GF-D8 (cell line): ENCODE data around the gene SUSD4.
"Not testable (repeated sequence)": the region's sequence is repeated elsewhere in the genome, so short reads cannot be mapped to it uniquely, and the experiment has no call there.

Source experiments
- DNase-seq: peaks from one replicate; lab custom pipeline; 2025; lab: John Stamatoyannopoulos, UW

SUSD4 gene

DNA sequence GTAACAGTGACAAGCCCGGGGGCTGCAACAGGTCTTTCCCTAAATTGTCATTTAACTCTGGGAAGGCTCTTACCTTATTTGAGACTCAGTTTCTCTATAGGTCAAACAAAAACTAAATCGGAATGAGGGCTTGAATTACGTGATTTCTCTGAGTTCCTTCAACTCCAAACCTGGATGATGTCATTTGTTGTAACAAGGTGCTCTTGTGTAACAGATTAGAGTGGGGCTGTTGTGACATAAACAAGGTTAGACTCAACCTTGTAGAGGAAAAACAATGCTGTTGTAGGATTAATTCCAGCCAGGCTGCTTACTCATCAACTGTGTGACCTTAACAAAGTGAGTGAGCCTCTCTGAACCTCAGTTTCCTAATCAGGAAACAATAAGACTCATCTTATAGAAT, 74.4 kb downstream of the SUSD4 start:
- no peak for DNase-seq

DNA sequence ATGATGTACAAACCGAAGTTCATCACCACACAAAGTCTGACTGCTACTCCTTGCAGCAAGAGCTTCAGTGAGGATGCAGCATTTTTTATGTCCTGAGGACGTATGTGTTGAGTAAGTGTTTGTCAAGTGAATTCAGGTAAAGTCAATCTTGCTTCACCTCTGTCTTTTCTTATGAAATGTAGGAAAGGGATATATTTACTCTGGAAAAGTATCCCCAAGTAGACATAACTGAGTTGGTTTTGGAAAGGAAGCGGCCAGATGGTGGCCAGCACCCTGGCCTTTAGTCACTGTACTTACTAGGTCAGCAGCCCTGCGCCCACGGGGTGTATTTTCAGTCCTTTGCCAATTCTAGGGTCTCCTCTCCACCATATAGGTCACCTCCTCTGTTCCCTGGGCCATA, 75.2 kb downstream of the SUSD4 start:
- no peak for DNase-seq

DNA sequence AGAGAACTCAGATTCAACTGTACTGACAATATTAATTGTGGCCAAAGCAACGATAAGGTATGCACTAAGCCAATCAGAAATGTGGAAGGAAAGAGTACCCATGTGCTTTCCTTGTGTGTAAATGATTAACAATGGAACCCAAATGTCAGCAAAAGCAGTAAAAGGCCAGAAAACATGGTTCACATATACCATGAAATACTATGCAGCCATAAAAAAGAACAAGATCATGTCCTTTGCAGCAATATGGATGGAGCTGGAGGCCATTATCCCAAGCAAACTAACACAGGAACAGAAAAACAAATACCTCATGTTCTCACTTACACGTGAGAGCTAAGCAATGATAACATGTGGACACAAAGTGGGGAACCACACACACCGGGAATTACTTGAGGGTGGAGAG, 78.5 kb downstream of the SUSD4 start:
- DNase-seq = no peak

DNA sequence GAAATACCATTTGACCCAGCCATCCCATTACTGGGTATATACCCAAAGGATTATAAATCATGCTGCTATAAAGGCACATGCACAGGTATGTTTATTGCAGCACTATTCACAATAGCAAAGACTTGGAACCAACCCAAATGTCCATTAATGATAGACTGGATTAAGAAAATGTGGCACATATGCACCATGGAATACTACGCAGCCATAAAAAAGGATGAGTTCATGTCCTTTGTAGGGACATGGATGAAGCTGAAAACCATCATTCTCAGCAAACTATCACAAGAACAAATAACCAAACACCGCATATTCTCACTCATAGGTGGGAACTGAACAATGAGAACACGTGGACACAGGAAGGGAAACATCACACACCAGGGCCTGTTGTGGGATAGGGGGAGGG, 80.3 kb downstream of the SUSD4 start:
- not testable (repeated sequence) for DNase-seq

DNA sequence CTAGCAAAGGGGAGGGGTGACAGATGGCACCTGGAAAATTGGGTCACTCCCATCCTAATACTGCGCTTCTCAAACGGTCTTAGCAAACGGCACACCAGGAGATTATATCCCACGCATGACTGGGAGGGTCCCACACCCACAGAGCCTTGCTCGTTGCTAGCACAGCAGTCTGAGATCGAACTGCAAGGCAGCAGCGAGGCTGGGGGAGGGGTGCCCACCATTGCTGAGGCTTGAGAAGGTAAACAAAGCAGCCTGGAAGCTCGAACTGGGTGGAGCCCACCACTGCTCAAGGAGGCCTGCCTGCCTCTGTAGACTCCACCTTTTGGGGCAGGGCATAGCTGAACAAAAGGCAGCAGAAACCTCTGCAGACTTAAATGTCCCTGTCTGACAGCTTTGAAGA, 85.7 kb downstream of the SUSD4 start:
- not testable (repeated sequence) for DNase-seq

DNA sequence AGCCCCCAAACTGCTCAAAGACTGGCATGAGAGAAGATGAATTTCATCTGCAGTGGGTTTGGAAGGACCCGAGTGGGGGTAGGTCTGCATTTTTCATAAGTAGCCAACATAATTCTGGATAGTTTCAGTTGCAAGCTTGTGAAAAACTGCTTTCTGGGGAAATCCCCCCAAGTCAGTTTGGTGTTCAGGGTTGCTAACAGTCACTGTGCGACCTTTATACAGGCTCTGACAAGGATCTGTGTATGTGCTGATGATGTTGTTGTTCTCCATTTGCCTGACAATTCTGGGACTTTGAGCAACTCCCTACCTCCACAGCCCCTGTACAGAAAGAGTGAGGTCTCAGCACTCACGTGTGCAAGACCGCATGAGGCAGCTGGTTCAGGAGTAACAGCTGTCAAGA, 87.9 kb downstream of the SUSD4 start:
- DNase-seq = no peak

DNA sequence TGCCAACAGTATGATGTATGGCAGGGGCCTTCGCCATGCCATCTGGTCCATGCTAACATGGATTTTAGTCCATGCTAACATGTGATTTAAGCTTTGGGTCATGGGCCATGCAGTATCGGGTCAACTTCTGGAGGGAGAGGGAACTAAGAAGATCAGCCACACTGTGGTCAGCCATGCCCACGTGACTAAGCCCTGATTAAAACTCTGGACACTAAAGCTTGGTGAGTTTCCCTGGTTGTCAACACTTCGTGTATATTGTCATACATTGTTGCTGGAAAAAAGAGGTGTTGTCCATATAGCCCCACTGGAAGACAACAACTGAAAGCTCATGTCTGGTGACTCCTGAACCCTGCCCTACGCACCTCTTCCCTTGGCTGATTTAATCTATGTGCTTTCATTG, 90.5 kb downstream of the SUSD4 start:
- DNase-seq = no peak

DNA sequence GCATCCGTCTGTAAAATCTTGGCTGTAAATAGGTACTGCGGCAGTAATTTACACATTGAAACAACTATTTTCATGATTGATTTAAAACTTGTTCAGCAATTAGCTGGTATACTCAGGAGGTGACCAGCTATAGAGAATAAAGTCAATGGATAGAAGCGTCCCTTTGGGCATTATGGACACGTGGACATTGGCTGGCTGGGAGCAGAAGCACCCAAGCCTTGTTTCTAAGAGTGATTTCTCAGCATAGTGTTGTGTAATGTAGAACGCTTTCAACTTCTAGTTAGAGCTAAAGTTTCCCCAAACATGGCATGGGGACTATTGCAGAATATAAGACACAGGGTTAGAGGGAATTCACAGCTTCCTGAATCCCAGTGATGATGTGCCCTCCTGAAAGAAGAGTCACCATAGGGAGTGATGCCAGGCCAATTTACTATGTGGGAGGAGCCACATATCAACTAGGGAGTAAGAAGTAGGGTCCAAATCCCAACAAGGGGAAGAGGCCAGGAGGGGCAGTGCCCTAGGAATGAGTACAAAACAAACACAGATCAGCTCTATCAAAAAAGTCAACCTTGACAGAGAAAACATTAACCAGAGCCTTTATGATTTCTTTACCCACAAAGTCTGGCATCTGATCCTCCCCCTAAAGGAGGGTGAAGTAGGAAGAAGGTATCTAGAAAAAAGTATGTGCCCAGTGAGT, 92.7 kb downstream of the SUSD4 start:
- no peak for DNase-seq

DNA sequence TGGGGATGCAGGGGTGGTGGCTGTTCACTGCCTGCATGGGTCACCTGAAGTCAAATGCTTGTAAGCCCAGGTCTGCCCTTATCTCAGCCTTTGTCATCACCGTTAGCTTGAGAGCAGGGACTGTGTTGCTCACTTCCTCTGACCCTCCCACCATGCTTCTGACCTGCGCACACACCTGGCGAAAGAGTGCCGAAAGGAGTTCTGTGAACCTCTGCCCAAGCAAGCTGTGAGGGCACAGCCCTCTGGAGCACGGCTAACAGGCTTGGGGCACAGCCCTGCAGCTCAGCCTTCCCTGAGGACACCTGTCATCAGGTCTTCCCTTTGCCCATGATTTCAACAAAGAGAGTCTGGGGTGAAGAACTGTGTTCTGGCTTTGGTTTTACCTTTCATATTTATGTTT, 93.8 kb downstream of the SUSD4 start:
- DNase-seq = no peak

DNA sequence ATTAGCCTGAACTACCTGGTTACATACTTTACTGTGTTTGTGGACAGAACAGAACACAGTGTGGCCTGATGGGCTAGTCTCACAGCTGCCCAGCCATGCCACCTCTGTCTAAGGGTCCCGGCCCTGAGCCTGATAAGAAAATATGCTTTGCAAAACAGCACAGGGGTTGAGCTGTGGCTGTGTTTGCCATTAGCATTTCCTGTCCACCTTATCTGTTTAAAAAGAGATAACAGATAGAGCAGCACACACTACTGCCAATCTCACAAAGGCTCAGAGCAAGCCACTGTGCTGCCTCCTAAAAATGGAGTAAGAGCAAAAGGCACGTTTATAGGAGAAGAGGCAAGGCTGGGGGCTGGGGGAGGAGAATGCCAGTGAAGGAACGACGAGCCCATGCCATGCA, 95.0 kb downstream of the SUSD4 start:
- no peak for DNase-seq

DNA sequence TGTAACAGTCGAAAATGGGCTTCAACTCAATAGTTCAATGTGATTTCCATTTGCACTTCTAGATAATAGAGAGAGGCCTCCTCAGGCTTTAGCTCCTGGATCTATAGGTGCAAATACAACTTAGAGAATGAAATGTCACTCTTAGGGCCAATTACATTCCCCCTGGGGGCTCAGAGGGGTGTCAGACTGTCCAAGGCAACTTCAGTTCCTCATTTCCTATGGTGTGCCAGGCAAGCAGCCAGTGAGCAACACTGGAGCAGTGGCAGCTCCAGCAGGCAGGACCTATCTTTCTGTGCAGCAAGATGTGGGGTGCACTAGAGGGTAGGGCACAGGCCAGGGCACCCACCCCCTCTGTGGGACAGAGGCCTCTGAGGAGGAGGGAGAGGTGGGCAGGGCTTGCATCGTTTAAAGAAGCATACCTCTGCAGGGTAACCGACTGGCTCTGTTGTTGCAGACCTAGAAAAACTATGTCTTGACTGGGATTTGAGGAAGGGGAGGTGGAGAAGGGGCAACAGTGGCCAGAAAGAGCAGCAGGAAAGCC, 97.3 kb downstream of the SUSD4 start:
- DNase-seq = no peak

DNA sequence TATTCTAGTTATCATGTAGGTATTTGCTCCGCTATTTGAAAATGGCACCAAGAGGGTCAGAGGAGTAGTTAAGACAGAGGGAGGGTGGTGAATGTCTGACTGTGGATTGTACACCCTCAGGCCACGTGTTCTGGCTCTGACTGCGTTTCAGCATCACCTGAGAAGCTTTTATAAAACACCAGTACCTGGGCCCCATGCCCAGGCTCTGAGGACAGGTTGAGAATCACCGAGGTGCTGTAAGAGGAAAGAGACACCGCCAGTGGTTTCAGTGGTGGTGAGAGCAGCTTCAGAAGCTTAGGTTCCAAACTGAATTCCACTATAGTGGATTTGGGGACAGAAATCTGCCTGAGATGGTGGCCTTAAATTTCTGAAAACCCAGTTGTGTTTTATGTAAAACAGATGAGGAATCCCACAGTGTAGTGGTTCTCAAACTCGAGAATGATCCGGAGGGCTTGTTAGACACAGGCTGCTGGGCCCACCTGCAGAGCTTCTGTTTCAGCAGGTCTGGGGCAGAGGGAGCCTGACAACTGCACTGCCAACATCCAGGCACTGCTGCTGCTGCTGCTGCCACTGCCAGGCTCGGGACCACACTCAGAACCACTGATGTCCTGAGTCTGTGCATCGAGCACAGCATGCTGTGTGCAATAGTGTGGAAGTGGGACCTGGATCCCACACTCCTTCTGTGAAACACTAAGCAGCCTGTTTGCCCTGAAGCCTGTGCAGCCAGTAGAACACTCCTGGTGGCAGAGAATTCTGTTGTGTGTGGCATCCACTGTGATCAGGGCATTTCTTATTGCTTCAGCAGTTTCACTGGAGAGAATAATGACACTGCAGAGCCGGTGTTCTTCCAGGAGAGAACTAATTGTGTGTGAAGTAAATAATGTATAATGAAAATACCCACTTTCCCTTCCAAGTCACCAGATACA, 98.7 kb downstream of the SUSD4 start:
- no peak for DNase-seq

DNA sequence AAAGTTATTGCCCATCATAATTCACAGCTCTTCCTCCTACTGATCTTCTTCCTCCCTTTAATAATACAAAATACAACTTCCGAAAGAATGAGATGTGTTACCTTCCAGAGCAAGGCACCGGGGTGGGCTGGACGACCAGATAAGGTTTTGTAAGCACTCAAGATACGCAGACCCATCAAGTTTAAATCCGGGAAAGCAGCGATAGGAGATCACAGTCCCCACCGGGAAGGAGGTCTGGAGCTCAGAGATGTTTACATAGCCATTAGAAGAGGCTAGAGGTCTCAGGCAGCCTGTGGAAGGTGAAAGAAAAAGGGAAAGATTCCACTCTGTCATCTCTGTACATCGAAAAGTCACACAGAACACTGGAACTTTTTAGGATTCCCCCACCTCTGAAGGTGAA, 99.4 kb downstream of the SUSD4 start:
- no peak for DNase-seq

DNA sequence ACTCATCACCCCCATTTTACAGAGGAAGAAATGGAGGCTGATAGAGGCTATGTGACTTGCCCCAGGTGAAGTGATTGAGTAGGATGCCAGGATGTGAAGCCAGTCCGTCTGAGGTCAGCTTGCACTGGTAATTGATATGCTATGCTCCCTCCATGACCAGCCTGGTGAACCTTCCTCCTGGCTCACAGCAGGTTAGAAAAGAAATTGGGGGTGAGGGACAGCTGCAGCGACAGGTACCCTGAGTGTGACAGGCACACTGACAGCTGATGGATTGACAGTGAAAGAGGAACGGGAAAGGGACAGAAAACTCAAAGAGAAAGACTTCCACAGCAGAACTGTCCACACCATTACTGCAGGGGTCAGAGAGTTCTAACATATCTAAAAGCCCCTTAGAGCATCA, 102.1 kb downstream of the SUSD4 start:
- no peak for DNase-seq

DNA sequence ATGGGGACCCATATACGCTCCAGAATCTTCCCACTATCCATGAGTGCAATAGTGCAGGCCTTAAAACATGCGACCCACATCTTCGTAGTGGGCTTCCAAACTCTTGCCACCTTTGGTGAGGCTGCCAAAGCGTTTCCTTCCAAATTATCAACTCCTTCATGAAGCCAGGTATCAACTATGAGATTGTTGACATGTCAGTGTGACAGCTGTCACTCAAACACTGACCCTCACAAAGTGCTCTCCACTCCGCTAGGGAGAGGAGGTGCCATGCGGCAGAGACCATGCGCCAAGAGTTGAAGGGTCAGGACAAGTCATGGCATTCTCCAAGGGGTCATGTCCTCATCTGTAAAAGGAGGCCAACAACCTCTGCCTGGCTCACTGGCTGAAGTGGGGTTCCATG, 103.3 kb downstream of the SUSD4 start:
- DNase-seq = no peak

DNA sequence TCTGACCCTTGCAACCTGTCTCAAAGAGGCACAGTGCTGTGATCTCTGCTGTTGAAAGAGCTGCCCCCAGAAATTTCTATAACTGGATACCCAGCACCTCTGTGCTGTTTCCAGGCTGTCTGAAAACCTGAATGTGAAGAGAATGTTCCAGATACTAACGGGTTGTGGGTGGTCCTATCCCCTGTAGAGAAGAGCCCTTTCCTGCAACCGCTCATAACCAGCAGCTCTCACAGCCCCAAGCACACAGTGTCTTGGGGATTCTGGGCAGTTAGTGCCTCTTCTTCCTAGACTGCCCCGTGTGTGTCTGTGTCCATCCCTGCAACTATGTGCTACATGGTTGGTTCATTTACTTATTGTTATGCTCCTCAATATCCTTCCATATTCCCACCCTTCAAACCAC, 104.5 kb downstream of the SUSD4 start:
- no peak for DNase-seq

DNA sequence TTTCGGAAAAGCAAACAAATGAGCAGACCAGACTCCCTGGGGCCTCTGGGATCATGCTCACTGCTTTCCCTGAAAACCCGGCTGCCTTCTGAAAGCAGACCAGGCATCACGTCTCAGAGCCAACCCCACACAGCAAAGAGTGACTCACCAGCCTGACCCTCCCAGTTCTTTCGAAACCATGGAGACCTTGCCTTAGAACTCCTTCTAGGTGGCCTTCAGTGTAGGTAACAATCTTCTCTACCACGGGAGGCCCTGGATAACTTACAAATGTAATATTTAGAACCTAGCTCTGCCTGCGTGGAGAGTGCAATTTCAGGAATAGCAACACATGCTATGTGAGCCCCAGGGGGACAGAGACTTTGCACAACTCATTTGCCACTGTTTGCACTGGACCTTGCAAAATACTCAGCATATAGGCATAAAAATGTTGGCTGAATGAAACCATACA, 105.2 kb downstream of the SUSD4 start:
- no peak for DNase-seq

DNA sequence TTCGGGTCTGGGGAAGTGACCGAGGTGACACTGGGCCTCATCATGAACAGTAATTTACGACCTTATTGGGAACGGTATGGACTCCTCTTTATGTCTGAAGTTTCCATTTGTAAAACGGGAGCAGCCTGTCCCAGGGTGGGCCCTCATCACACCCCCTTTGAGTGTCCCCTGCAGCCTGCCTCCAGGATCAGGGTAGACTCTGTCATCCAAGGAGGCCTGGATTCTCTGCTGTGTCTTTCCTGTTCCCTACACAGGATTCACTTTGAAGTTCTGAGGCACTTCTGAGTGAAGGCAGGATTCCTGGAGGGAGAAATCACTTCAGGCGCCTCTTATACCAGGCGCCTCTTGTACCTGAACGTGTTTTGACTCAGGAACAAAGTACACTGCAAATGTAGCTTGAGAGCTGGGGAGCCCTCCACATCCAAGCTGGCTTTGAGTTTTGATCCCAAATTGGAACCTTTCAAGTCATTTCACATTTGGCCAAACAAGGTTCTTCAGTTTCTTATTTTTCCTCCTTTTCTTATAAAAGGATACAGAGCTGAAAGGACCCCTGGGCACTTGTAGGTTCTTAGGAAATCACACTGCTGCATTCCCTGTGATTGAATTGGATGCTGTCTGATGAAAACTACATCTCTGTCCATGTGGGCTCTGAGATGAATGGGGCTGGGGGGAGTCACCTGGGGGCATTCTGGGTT, 106.0 kb downstream of the SUSD4 start:
- no peak for DNase-seq

DNA sequence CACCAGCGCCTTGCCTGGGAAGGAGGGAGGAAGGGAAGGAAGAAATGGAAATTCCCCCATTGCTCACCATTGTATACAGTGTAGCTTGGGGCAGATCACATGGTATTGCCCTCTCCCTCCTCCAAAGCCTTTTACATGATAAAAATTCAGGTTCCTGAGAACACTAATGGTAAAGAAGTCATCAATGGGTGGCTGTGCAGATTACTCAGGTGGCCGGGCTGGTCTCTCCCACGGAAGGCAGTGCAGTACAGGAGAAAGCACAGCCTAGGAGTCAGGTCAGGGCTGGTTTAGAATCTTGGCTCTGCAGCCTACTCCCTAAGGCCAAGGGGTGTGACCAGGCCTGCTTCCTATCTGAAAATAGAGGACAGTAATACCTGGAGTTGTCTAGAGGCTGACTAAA, 107.9 kb downstream of the SUSD4 start:
- no peak for DNase-seq

DNA sequence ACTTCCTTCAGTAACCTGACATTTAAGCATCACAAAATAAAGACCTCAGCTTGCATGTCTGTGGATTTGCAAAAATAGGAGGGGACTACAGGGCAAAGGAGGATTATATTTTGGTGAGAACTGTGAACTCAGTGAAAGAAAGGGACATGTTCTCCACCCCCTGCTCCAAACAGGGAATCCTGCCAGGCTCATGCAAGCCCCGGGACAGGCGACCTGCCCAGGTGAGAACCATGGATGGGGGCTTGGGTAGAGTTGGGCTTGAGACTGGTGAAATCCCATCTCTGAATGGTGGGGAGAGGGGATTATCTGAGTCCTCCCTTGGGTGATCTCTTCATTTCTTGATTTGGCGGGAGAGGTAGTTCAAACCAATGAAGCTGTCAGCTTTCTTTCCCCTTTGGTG, 110.1 kb downstream of the SUSD4 start:
- DNase-seq = no peak

DNA sequence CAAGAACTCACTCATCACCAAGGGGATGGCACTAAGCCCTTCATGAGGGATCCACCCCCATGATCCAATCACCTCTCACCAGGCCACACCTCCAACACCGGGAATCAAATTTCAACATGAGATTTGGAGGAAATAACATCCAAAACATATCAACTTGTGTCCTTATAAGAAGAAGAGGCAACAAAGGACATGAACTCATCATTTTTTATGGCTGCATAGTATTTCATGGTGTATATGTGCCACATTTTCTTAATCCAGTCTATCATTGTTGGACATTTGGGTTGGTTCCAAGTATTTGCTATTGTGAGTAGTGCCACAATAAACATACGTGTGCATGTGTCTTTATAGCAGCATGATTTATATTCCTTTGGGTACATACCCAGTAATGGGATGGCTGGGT, 112.6 kb downstream of the SUSD4 start:
- DNase-seq = not testable (repeated sequence)

DNA sequence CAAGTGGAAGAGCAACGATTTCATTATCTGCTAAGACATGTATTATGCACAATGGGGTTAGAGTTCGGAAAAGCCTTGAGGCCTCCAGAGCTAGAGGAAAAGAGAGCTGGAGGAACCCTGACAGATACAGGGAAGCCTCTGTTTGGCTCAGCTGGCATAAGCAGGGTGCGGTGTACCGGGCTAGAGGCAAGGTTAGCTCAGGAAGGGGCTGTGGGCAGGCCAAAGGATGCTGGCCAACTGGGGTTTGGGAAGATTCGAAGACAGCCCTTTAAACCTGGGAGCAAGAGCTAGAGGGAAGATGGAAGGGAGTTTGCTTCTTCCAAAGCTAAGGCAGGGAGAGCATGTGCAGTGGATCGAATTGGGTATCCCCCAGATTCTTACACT, 113.4 kb downstream of the SUSD4 start:
- no peak for DNase-seq
